ENCODE measurements around the gene NDUFAF4.

NDUFAF4 gene

GRCh38 chr6:96852605-96853004, 45.1 kb downstream of the NDUFAF4 start:
- DNase-seq (ENCODE audit: low spot score) = no peak
- TF ChIP-seq CTCF (IDR thresholded peaks at IDR 0.05; ENCODE audit: extremely low read depth, insufficient read depth, missing control alignments) = no peak

GRCh38 chr6:96851858-96852257, 45.8 kb downstream of the NDUFAF4 start:
- TF ChIP-seq CTCF (IDR thresholded peaks at IDR 0.05; ENCODE audit: extremely low read depth, insufficient read depth, missing control alignments) = no peak
- no peak for DNase-seq (ENCODE audit: low spot score)
- in situ Hi-C loops (cut with MboI; ENCODE audit: low pct_unique_long_range_greater_than_20kb, low sequenced_read_pairs, unreplicated experiment) = no loop called here

More at GRCh38 chr6:96852605-96853004, 45.1 kb downstream of the NDUFAF4 start:
- in situ Hi-C loops (cut with MboI; ENCODE audit: low pct_unique_long_range_greater_than_20kb, low sequenced_read_pairs, unreplicated experiment) = no loop called here

GRCh38 chr6:96849615-96850014, 48.1 kb downstream of the NDUFAF4 start:
- in situ Hi-C loops (cut with MboI; ENCODE audit: low pct_unique_long_range_greater_than_20kb, low sequenced_read_pairs, unreplicated experiment) = no loop called here

GRCh38 chr6:96844530-96844929, 53.2 kb downstream of the NDUFAF4 start:
- DNase-seq (ENCODE audit: low spot score) = no peak
- in situ Hi-C loops (cut with MboI; ENCODE audit: low pct_unique_long_range_greater_than_20kb, low sequenced_read_pairs, unreplicated experiment) = no loop called here

More at GRCh38 chr6:96849615-96850014, 48.1 kb downstream of the NDUFAF4 start:
- DNase-seq (ENCODE audit: low spot score) = no peak
- TF ChIP-seq CTCF (IDR thresholded peaks at IDR 0.05; ENCODE audit: extremely low read depth, insufficient read depth, missing control alignments) = no peak

GRCh38 chr6:96841345-96841744, 56.3 kb downstream of the NDUFAF4 start:
- TF ChIP-seq CTCF (IDR thresholded peaks at IDR 0.05; ENCODE audit: extremely low read depth, insufficient read depth, missing control alignments) = no peak
- DNase-seq (ENCODE audit: low spot score) = no peak
- in situ Hi-C loops (cut with MboI; ENCODE audit: low pct_unique_long_range_greater_than_20kb, low sequenced_read_pairs, unreplicated experiment) = no loop called here

More at GRCh38 chr6:96844530-96844929, 53.2 kb downstream of the NDUFAF4 start:
- TF ChIP-seq CTCF (IDR thresholded peaks at IDR 0.05; ENCODE audit: extremely low read depth, insufficient read depth, missing control alignments) = no peak

Measured in GM13977 (cell line).